Fibroblast of skin of abdomen (primary cell): ENCODE measurements around the gene SPTSSB. TPM values are rescaled to one million over a fixed set of nuclear protein-coding genes. Genes with fewer than 3 reads are reported as not detected.

ENCODE experiments used
- DNase-seq: peaks from one replicate; pipeline ENCODE4 v3.0.0-alpha.2; 2013
- polyA plus RNA-seq, 2 experiments: library from polyadenylated mRNA; unstranded; fragments of 120-200 nt; gene quantifications; one replicate each; pipeline ENCODE4 v1.2.1, GENCODE V29; 2013; ENCODE audit not compliant: insufficient read length in 2 of 2

SPTSSB gene
- polyA plus RNA-seq (2013, experiment 1 of 2; ENCODE audit: insufficient read length), result not detected
- polyA plus RNA-seq (2013, experiment 2 of 2; ENCODE audit: insufficient read length), result not detected

DNA sequence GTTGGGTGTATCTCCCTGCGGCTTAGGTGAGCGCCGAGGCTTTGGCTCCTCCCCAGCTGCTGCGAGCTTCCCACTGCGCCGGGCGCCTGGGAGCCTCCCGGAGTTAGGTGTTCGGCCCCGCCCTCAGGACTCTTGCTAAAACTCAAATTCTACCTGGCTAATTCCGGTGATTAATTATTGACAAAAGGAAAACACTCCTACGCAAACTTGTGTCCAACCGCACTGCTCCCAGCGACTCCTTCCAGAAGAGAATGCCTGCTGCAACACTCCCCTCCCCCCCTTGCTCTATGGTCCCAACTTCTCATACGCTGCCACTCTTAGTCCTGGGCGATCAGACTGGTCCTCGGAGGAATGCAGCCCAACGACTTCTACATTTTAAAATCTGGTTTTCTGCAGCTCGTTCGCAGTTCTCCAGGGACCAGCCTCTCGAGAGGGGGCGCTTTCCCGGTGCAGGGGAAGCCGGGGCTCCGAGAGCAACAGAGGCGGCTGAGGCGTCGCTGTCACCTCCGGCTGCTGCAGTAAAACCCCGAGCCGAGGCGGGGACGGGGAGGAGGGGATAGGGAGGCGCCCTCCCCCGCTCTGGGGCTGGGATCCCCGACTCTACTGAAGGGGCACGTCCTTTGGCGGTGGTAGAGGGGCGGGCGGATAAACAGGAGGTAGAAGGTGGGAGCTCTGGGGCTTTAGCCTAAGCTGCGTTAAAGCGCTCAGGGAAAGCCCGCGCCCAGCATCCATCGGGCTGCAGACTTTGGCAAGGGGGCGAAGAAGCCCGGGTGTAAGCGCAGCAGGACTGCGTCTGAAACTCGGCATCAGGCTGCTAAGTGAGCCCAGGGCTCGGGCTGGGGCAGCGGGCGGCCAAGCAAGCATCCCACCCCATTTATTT is at the start of gene SPTSSB:
Gene SPTSSB, minus strand, starts transcription at position 77 of the 880 bp plus-strand sequence. CDS start 25,194 bp downstream, outside the sequence.
- no peak for DNase-seq

GRCh38 chr3:161420746-161421145 is 49.4 kb upstream of the SPTSSB start:
- DNase-seq, result no peak

GRCh38 chr3:161419555-161420333 is 48.4 kb upstream of the SPTSSB start:
- DNase-seq, result no peak

GRCh38 chr3:161415506-161416231 is 44.4 kb upstream of the SPTSSB start:
- peak; percentile 64 for DNase-seq

DNA sequence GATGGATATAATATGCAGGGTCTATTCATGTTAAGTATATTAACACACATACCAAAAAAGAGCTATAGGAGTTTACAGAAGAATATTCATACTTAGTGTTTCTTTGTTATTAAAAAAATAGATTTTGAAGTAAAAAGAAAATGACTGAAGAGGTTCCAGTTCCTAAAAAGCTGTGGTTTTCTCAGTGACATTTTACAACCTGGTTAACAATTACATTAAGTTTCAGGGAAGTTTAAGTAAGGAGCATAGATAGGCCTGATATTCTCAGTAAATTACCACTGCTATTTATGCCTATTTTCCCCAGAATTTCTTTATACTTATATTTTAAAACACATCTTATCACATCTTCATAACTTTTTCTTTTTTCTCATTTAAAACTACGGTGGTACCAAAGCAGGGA is 43.6 kb upstream of the SPTSSB start:
- no peak for DNase-seq

DNA sequence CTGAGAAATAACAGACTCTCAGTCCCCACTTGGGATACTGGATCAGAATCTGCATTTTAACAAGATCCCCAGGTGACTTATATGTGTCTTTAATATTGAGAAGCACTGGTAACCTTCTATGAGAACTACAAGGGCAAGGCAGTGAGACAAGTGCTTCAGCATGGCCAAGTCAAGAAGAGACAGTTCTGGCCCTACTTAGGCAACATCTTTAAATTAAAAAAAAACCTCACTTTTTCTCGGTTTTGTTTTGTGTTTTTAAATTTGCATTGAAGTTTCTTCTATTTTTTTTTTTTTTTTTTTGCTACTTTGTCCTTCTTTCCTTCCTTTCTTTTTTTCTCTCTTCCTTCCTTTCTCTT is 42.5 kb upstream of the SPTSSB start:
- DNase-seq, result no peak

GRCh38 chr3:161413127-161413854 is 42.0 kb upstream of the SPTSSB start:
- DNase-seq, result peak; percentile 36

DNA sequence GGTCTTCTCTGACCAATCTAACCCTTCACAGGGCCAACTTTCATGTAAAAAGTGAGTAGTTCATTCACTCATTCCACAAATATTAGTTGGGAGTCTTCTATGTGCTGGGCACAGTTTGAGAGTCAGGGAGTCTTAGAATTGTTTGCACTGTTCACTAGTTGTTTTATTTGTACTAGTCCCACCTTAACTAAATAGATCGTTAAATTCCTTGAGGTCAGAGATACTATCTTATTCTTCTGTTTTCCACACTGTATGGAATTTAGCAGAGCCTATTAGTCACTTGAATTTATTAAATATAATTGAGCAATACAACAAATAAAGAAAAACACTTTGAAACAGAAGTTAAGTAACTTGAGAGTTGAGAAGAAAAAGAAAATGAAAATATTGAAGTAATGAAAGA is 40.8 kb upstream of the SPTSSB start:
- no peak for DNase-seq

GRCh38 chr3:161409858-161410257 is 38.5 kb upstream of the SPTSSB start:
- DNase-seq, result no peak

DNA sequence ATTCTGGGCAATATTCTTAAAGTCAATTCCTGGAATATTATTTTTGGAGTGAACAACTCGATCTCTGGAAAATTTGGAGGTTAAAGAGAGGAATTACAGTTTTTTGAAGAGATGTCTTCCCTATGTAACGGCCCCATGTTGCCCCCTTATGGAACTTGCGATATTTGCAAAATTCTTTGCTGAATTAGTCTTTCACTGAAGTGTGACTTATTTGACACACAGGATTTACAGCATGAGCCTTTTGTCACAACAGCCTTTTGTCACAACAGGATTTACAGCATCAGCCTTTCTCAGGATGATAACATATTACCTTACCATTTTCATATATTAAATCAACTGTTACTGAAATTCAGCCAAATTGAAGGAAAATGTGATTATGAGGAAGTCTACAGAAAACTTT is 37.8 kb upstream of the SPTSSB start:
- DNase-seq, result peak; percentile 45

GRCh38 chr3:161406594-161407555 is 35.6 kb upstream of the SPTSSB start:
- DNase-seq, result no peak

DNA sequence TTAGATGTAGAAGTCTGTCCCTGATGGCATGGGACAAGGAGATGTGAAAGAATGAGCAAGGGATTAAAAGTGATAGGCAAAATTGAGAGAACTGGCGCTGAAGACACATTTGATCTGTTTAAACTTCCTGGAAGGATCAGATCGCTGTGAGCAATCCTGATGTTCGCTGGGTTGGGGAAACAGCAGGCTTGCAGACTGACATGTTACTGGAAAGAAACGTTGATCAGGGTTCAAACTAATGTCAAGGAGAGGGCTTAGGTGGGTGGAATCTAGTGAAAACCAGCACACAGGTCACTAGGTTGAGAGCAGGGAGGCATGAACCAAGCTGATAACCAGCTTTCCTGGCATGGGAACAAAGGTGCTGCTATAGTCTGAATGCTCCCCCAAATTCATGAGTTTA is 34.5 kb upstream of the SPTSSB start:
- DNase-seq, result no peak

DNA sequence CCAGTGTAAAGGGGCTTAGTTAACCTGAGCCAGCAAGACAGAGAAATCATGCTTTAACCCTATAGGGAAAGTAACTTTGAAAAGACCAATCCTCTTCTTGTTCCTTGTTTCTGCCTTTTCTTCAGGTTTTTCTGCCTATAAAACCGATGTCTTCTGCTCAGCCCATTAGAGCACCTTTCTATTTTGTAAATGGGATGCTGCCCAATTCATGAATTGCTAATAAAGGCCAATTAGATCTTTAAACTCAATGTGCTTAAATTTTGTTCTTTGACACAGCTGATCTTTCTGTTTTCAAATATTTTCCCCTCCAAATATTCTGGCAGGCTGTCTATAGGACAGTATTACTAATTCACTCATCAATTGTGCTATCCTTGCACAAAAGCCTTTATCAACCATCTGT is 33.8 kb upstream of the SPTSSB start:
- DNase-seq, result no peak

DNA sequence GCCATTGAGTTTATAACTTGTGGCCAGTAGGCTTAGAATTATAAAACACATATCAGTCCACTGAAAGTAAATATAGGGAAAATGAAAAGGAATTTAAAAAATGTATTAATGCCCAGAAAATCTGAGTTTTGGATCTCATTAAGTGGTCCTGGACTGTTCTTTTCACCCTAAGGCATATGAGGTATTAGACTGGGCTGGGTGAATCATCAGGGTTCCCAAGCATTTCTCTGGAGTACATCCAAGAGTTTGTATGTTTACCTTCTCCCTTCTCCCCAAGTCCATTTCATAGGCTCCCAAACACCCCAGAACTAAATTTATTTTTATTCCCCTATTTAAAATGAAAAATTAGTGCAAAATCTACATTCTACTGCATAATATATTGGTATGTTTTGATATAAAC is 31.9 kb upstream of the SPTSSB start:
- peak; percentile 4 for DNase-seq

- peak; percentile 49 for DNase-seq
These were observed 30.1 kb upstream of the SPTSSB start for GRCh38 chr3:161401389-161401788.

DNA sequence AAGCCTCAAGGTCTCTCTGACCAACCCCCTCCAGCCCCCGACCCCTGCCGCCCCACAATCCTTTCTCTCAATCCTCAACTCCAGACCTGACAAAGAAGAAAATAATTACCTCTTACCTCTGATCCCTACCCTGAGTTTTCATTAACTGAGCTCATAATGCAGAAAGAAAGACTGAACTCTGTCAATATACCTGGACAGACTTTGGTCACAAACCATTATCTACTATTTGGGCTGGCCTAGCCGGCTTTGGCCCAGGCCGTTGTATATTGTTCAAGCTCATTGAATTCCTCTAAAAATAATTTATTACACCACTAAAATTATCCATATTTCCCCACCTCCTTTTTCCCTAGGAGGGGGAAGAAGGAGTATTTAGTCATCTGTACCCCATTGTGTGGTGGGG is 29.3 kb upstream of the SPTSSB start:
- no peak for DNase-seq

DNA sequence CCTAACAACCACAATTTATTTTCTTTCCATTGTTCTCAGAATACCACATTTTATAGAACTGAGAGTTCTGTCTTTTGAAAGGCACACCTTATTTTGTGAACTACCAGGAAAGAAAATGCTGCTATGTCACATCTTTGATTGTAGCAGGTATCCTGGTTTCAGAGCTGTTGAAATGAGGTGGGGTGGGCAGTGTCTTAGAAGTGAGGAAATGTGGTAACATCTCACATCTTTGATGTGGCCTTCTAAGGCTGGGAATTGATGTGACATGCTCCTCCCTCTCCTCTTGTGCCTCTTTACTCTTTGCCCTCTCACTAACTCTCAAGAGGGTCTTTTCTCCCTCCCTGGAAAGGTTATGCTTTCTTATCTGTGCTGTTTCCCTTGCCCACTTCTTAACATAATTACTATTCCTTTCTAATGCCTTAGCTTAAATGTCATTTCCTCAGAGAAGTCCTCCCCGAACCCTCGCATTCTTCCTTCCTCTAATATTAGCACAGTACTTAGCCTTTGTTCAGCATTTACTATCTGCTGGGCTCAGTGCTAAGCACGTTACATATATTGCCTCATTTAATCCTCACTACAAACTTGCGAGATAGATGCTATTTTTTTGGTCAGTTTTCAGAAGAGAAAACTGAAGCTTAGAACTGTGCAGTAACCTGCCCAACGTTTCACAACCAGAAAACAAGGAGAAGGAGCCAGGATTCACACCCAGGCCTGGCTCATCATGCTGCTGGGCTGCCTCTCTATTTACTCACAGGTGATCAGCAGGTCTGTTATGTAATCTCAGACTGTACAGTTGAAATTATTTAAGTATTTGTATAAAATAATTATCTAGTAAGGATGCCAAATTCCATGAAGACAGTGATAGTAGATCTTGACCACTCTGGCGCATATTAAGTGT is 24.0 kb upstream of the SPTSSB start:
- no peak for DNase-seq

- DNase-seq, result no peak
These were observed 22.5 kb upstream of the SPTSSB start for GRCh38 chr3:161393803-161394202.

DNA sequence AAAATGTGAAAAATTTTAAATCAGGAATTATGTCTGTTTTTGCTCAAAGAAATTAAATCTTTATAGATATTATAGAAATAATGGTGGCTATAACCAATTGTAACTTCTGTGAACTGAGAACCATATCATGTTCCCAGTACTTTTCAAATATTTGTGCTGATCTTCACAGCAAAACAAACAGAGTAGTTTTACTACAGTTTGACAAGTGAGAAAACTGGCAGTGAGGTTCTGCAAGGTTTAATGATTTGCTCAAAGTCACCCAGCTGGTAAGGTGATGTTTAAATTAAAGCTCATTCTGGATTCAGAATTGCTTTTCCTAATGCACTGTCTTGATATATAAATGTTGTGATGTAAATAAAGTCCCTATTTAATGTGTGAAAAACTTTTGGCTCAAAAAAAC is 22.0 kb upstream of the SPTSSB start:
- no peak for DNase-seq

- no peak for DNase-seq
These were observed 21.5 kb upstream of the SPTSSB start for GRCh38 chr3:161392853-161393252.
